K562 (cell line): ENCODE data around the gene VASH1. TPM values are rescaled to one million over a fixed set of nuclear protein-coding genes. Genes with fewer than 3 reads are reported as not detected.
A peak's percentile ranks its signal among the peaks of the same experiment; 100 is the strongest.

Source experiments
- AFF4 ChIP-seq: sonication (generic); formaldehyde crosslinking; IDR thresholded peaks from 2 replicates; pipeline ENCODE4 v1.8.0; 2023; ENCODE audit warnings: mild to moderate bottlenecking, missing genetic modification reagents
- CCAR2 ChIP-seq: fragments of 200-400 bp; formaldehyde crosslinking; IDR thresholded peaks from 2 replicates; pipeline ENCODE4 v1.6.1; 2017; ENCODE audit warnings: mild to moderate bottlenecking, low read depth, low read length
- CTCF ChIP-seq, 3 experiments: IDR thresholded peaks in 2 of 3; conservative IDR thresholded peaks in 1 of 3; 2 replicates each; pipeline ENCODE4 v1.5.1; 2011 to 2012; ENCODE audit warnings: low read length in 3 of 3, mild to moderate bottlenecking in 3 of 3, control low read depth in 2 of 3, improper control_type of control experiment in 1 of 3, inconsistent platforms in 1 of 3, low read depth in 1 of 3, mixed read lengths in 1 of 3, moderate library complexity in 1 of 3; ENCODE audit not compliant: insufficient read depth in 2 of 3
- FOXK2 ChIP-seq, 2 experiments: fragments of 450-650 bp; IDR thresholded peaks in 1 of 2; conservative IDR thresholded peaks in 1 of 2; 2 replicates each; pipeline ENCODE4 v1.6.1; 2016; ENCODE audit warnings: low read depth in 2 of 2, mild to moderate bottlenecking in 1 of 2
- HES1 ChIP-seq: fragments of 450-650 bp; IDR thresholded peaks from 2 replicates; pipeline ENCODE4 v1.6.1; 2016; ENCODE audit warnings: low read depth, mild to moderate bottlenecking, moderate library complexity
- MAZ ChIP-seq, 2 experiments: fragments of 450-650 bp in 1 of 2; sonication (generic) in 1 of 2; formaldehyde crosslinking; IDR thresholded peaks in 1 of 2; conservative IDR thresholded peaks in 1 of 2; 2 replicates each; pipeline versions ENCODE4 v1.4.0 to v1.5.0; 2020; ENCODE audit warnings: mild to moderate bottlenecking in 1 of 2, missing genetic modification reagents in 1 of 2
- MCM7 ChIP-seq, 2 experiments: fragments of 450-650 bp; IDR thresholded peaks; 2 replicates each; pipeline ENCODE4 v1.6.1; 2016 to 2018
- NCOR1 ChIP-seq: fragments of 450-650 bp; IDR thresholded peaks from 2 replicates; pipeline ENCODE4 v1.6.1; 2016; ENCODE audit warnings: mild to moderate bottlenecking, moderate library complexity
- OTX1 ChIP-seq: fragments of 450-650 bp; formaldehyde crosslinking; IDR thresholded peaks from 2 replicates; pipeline ENCODE4 v1.4.0; 2022; ENCODE audit warnings: mild to moderate bottlenecking
- PCBP1 ChIP-seq: fragments of 200-400 bp; formaldehyde crosslinking; IDR thresholded peaks from 2 replicates; pipeline ENCODE4 v1.6.1; 2018; ENCODE audit warnings: mild to moderate bottlenecking, low read depth, low read length; ENCODE audit not compliant: poor library complexity, severe bottlenecking
- POLR3G ChIP-seq: IDR thresholded peaks from 2 replicates; pipeline ENCODE4 v1.6.1; 2011; ENCODE audit not compliant: insufficient read length, insufficient replicate concordance; ENCODE audit errors: extremely low read depth
- RBM14 ChIP-seq: fragments of 200-400 bp; formaldehyde crosslinking; IDR thresholded peaks from 2 replicates; pipeline ENCODE4 v1.6.1; 2018; ENCODE audit warnings: low read depth, mild to moderate bottlenecking, low read length, moderate library complexity, borderline replicate concordance; ENCODE audit not compliant: insufficient read depth
- SMARCA4 ChIP-seq: fragments of 450-650 bp; IDR thresholded peaks from 2 replicates; pipeline ENCODE4 v1.6.1; 2016
- SMARCB1 ChIP-seq: IDR thresholded peaks from 2 replicates; pipeline ENCODE4 v1.6.1; 2011; ENCODE audit warnings: improper control_type of control experiment, low read depth; ENCODE audit not compliant: insufficient read length
- SMARCE1 ChIP-seq: fragments of 450-650 bp; IDR thresholded peaks from 2 replicates; pipeline ENCODE4 v1.7.1; 2016; ENCODE audit warnings: mild to moderate bottlenecking
- SMC3 ChIP-seq: conservative IDR thresholded peaks from 2 replicates; pipeline ENCODE4 v1.6.1; 2011; ENCODE audit warnings: low read depth, low read length, improper control_type of control experiment; ENCODE audit not compliant: insufficient read depth
- VEZF1 ChIP-seq: fragments of 200-800 bp; sonication (Bioruptor generic); IDR thresholded peaks from 2 replicates; pipeline ENCODE4 v1.6.1; 2017; ENCODE audit warnings: missing genetic modification characterization, missing compliant biosample characterization
- ZNF347 ChIP-seq: fragments of 450-650 bp; formaldehyde crosslinking; IDR thresholded peaks from 2 replicates; pipeline ENCODE4 v1.4.0; 2020; ENCODE audit warnings: low read depth, mild to moderate bottlenecking, moderate library complexity
- ZNF707 ChIP-seq: fragments of 250-450 bp; sonication (Bioruptor Pico); conservative IDR thresholded peaks from 2 replicates; pipeline ENCODE4 v1.8.0; 2022; ENCODE audit warnings: inconsistent platforms, mild to moderate bottlenecking, moderate library complexity
- polyA plus RNA-seq, 8 experiments: library from polyadenylated mRNA; depleted of rRNA in 4 of 8; stranded (reverse) in 5 of 8; unstranded in 3 of 8; fragments of >200 nt; fragmentation: Nextera tagmentation in 2 of 8; fragmentation: Illumina TruSeq in 1 of 8; extraction: Ambion mirVana in 2 of 8; extraction: Trizol in 1 of 8; gene quantifications; 2 replicates each; pipeline versions ENCODE4 v1.2.1 to v1.2.3, GENCODE V29; 2011 to 2014; ENCODE audit warnings: inconsistent platforms in 1 of 8, missing spikeins in 1 of 8
- total RNA-seq, 7 experiments: library from RNA; depleted of rRNA in 6 of 7; stranded (reverse); fragments of >200 nt in 6 of 7; fragmentation: Illumina TruSeq in 2 of 7; extraction: Trizol in 2 of 7; gene quantifications; 2 replicates each; pipeline versions ENCODE4 v1.2.1 to v1.2.3, GENCODE V29; 2011 to 2021; ENCODE audit warnings: low replicate concordance in 1 of 7

VASH1 gene
- total and polyA plus RNA-seq, 9 of the 15 experiments (the other 6 are each of a cell fraction or from before 2014, with no cell fraction given) = 0.01 to 0.43 (median 0.13) TPM; not detected in 1

- TF ChIP-seq CTCF (IDR thresholded peaks at IDR 0.05 in 2 of 3, conservative IDR thresholded peaks at IDR 0.05 in 1 of 3; ENCODE audit: insufficient read depth in 2 of 3, low read depth in 1 of 3, low read length in 3 of 3) = peak in 1 of 3 experiments; percentile 26; a peak in 2 of 6 replicates
- no peak for TF ChIP-seq OTX1 (CRISPR knock-in tag)
- TF ChIP-seq NCOR1 = no peak
- TF ChIP-seq MAZ (CRISPR knock-in tag; conservative IDR thresholded peaks at IDR 0.05 in 1 of 2, IDR thresholded peaks at IDR 0.05 in 1 of 2) = peak in 1 of 2 experiments; percentile 65; a peak in 2 of 4 replicates
- TF ChIP-seq RBM14 = no peak
- TF ChIP-seq MCM7 (IDR thresholded peaks at IDR 0.05) = no peak
- peak; percentile 67; the same call in 1 of the 2 replicates for TF ChIP-seq VEZF1 (CRISPR knock-in tag)
- TF ChIP-seq SMC3 = no peak
- no peak for TF ChIP-seq ZNF707
- no peak for TF ChIP-seq SMARCB1
- TF ChIP-seq ZNF347 (CRISPR knock-in tag) = no peak
- no peak for TF ChIP-seq AFF4 (CRISPR knock-in tag)
- no peak for TF ChIP-seq PCBP1
- TF ChIP-seq HES1 = peak; percentile 57; the same call in 1 of the 2 replicates
- no peak for TF ChIP-seq POLR3G
- TF ChIP-seq SMARCE1 = peak; percentile 32; the same call in 1 of the 2 replicates
- no peak for TF ChIP-seq CCAR2
- TF ChIP-seq FOXK2 (conservative IDR thresholded peaks at IDR 0.05 in 1 of 2, IDR thresholded peaks at IDR 0.05 in 1 of 2; ENCODE audit: low read depth in 2 of 2) = 0 out of 4 replicates have a peak, but pooled peaks have one; percentile 33 to 53
- TF ChIP-seq SMARCA4 = 0 out of 2 replicates have a peak, but pooled peaks have one; percentile 29
Observed at GRCh38 chr14:76773188-76773885, 12.1 kb downstream of the VASH1 start (continued).
